Measurements from ENCODE around the gene SGPL1. TPM values are rescaled to one million over a fixed set of nuclear protein-coding genes. Genes with fewer than 3 reads are reported as not detected.

The SGPL1 gene
- total RNA-seq, 1 experiment from 2014 or later = 14.1 TPM

GRCh38 chr10:70884741-70885140 lies 69.0 kb downstream of the SGPL1 start:
- DNase-seq (ENCODE audit: low read depth) = no peak

GRCh38 chr10:70885481-70885880 lies 69.7 kb downstream of the SGPL1 start:
- DNase-seq (ENCODE audit: low read depth) = no peak

- no peak for DNase-seq (ENCODE audit: low read depth)
These were observed 70.5 kb downstream of the SGPL1 start for GRCh38 chr10:70885931-70886903.

- no peak for DNase-seq (ENCODE audit: low read depth)
These were observed 71.3 kb downstream of the SGPL1 start for GRCh38 chr10:70886921-70887665.

GRCh38 chr10:70887804-70888800 lies 72.4 kb downstream of the SGPL1 start, which contains the start of gene PCBD1:
Gene PCBD1, minus strand, starts transcription at chr10:70888565. Its CDS starts 32 bp downstream, at chr10:70888533.
- peak; percentile 61 for DNase-seq (ENCODE audit: low read depth)

- DNase-seq (ENCODE audit: low read depth) = no peak
These were observed 73.5 kb downstream of the SGPL1 start for GRCh38 chr10:70889291-70889690.

- no peak for DNase-seq (ENCODE audit: low read depth)
These were observed 75.2 kb downstream of the SGPL1 start for GRCh38 chr10:70890917-70891431.

- peak; percentile 6 for DNase-seq (ENCODE audit: low read depth)
These were observed 75.9 kb downstream of the SGPL1 start for GRCh38 chr10:70891627-70892026.

- DNase-seq (ENCODE audit: low read depth) = no peak
These were observed 76.9 kb downstream of the SGPL1 start for GRCh38 chr10:70892631-70893030.

GRCh38 chr10:70893227-70894006 lies 77.7 kb downstream of the SGPL1 start:
- no peak for DNase-seq (ENCODE audit: low read depth)

- no peak for DNase-seq (ENCODE audit: low read depth)
These were observed 78.7 kb downstream of the SGPL1 start for GRCh38 chr10:70894416-70894815.

GRCh38 chr10:70896551-70896950 lies 80.8 kb downstream of the SGPL1 start:
- DNase-seq (ENCODE audit: low read depth) = no peak

GRCh38 chr10:70898687-70899086 lies 82.9 kb downstream of the SGPL1 start:
- peak; percentile 21 for DNase-seq (ENCODE audit: low read depth)

GRCh38 chr10:70899096-70899495 lies 83.3 kb downstream of the SGPL1 start:
- no peak for DNase-seq (ENCODE audit: low read depth)

- DNase-seq (ENCODE audit: low read depth) = no peak
These were observed 85.6 kb downstream of the SGPL1 start for GRCh38 chr10:70901276-70901878.

- DNase-seq (ENCODE audit: low read depth) = no peak
These were observed 87.0 kb downstream of the SGPL1 start for GRCh38 chr10:70902661-70903261.

- DNase-seq (ENCODE audit: low read depth) = peak; percentile 31
These were observed 87.6 kb downstream of the SGPL1 start for GRCh38 chr10:70903262-70903921.

GRCh38 chr10:70905071-70906021 lies 89.6 kb downstream of the SGPL1 start:
- no peak for DNase-seq (ENCODE audit: low read depth)

Measured in RPMI7951 (cell line).